Measurements from ENCODE around the gene BASP1.
"Not testable (repeated sequence)": the region's sequence is repeated elsewhere in the genome, so short reads cannot be mapped to it uniquely, and the experiment has no call there.

BASP1 gene

DNA sequence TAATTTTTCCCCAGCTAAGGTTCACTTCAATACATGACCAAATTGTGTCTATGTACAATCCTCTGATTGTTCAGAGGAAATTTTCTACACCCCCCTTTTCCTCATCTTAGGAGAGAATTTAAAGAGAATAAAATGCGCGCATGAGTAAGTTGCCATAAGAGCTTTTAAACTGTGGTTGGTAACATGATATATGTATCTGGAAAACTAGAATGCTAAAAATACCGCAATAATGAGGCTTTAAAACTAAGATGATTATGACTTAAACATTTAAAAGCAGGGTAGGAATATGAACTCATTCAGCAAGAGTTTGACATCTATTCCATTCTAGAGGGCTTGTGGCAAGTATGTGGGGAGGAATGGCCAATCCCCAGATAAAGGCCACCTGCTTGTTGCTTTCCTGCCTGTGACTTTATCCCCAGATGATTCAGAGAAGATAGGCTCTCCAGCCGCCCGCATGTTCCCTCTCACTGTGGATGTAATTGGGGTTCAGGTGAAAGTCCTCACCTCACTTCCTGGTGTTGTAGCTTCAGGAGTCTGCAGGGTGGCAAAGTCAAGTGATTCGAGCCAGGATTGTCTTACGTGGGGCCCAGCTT is 26.5 kb upstream of the BASP1 start:
- TF ChIP-seq, protein P1, sequence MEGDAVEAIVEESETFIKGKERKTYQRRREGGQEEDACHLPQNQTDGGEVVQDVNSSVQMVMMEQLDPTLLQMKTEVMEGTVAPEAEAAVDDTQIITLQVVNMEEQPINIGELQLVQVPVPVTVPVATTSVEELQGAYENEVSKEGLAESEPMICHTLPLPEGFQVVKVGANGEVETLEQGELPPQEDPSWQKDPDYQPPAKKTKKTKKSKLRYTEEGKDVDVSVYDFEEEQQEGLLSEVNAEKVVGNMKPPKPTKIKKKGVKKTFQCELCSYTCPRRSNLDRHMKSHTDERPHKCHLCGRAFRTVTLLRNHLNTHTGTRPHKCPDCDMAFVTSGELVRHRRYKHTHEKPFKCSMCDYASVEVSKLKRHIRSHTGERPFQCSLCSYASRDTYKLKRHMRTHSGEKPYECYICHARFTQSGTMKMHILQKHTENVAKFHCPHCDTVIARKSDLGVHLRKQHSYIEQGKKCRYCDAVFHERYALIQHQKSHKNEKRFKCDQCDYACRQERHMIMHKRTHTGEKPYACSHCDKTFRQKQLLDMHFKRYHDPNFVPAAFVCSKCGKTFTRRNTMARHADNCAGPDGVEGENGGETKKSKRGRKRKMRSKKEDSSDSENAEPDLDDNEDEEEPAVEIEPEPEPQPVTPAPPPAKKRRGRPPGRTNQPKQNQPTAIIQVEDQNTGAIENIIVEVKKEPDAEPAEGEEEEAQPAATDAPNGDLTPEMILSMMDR (conservative IDR thresholded peaks at IDR 0.05; ENCODE audit: low read depth, low read length), result no peak
- peak; percentile 52 for DNase-seq (ENCODE audit: low read depth)

DNA sequence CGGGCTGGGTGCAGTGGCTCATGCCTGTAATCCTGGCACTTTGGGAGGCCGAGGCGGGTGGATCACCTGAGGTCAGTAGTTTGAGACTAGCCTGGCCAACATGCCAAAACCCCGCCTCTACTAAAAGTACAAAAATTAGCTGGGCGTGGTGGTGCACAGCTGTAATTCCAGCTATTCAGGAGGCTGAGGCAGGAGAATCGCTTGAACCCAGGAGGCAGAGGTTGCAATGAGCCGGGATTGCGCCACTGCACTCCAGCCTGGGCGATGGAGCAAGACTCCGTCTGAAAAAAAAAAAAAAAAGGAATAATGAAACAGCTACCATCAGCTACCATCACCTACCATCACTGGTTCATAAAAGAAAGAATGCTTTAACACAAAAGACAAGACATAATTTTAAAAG is 25.9 kb upstream of the BASP1 start:
- not testable (repeated sequence) for H3K4me3 ChIP-seq (ENCODE audit: low read depth, low read length); DNase-seq (ENCODE audit: low read depth)

More for the DNA sequence above, 26.5 kb upstream of the BASP1 start:
- H3K4me3 ChIP-seq (ENCODE audit: low read depth, low read length), result no peak overlapping the region

DNA sequence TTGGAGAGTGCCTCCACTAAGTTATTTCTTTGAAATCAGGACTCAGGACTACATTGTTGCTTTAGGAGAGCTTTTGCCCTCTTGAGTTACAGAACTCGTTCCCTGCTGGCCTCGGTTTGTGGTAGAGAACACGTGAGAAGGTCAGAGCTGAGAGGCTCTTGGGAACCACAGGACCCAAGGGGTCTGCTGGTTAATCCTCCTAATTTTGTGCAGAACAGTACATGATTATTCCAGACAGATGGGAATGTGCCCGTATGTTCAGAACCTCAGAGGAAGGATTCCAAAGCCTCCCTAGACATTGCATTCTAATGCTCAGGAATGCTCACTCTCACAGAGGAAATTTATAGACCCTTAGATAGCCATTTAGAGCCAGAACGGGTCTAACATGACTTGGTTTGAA is 25.2 kb upstream of the BASP1 start:
- peak; percentile 72 for DNase-seq (ENCODE audit: low read depth)
- no peak overlapping the region for H3K4me3 ChIP-seq (ENCODE audit: low read depth, low read length)
- TF ChIP-seq, protein P1 (conservative IDR thresholded peaks at IDR 0.05; ENCODE audit: low read depth, low read length), result no peak

DNA sequence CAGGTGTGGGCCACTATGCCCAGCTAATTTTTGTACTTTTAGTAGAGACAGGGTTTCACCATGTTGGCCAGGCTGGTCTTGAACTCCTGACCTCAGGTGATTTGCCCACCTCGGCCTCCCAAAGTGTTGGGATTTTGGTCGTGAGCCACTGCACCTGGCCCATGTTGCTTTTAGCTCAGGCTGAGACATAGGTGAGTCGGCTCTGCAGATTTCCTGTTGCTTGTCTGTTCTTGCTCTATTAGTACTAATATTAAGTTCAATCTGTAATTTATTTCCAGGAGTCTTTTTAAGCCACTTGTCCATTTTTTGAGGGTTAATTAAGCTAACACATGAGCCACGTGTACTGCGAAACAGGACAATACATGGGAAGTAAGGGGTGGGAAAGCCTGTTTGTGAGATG is 21.4 kb upstream of the BASP1 start:
- TF ChIP-seq, protein P1 (conservative IDR thresholded peaks at IDR 0.05; ENCODE audit: low read depth, low read length), result no peak
- no peak overlapping the region for H3K4me3 ChIP-seq (ENCODE audit: low read depth, low read length)
- no peak for DNase-seq (ENCODE audit: low read depth)

DNA sequence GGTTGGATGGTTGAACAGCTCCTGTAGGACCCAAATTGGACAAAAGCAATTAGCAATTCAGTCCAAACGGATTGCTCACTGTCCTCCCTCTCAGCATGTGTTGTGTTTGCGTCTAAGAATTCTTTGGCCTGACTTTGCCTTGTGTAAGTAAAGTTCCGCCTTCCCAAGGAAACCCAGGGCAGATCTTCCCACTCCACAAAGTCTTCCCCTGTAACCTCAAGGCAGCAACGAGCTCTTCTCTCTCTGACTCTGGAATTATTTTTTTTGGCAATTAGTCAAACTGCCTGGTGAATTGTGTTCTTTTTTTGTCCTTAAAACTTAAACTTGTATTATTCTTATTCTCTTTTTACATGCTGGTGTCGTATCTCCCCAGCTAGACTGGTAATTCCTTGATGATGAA is 20.7 kb upstream of the BASP1 start:
- TF ChIP-seq, protein P1 (conservative IDR thresholded peaks at IDR 0.05; ENCODE audit: low read depth, low read length), result no peak
- H3K4me3 ChIP-seq (ENCODE audit: low read depth, low read length), result no peak overlapping the region
- DNase-seq (ENCODE audit: low read depth), result peak; percentile 74

DNA sequence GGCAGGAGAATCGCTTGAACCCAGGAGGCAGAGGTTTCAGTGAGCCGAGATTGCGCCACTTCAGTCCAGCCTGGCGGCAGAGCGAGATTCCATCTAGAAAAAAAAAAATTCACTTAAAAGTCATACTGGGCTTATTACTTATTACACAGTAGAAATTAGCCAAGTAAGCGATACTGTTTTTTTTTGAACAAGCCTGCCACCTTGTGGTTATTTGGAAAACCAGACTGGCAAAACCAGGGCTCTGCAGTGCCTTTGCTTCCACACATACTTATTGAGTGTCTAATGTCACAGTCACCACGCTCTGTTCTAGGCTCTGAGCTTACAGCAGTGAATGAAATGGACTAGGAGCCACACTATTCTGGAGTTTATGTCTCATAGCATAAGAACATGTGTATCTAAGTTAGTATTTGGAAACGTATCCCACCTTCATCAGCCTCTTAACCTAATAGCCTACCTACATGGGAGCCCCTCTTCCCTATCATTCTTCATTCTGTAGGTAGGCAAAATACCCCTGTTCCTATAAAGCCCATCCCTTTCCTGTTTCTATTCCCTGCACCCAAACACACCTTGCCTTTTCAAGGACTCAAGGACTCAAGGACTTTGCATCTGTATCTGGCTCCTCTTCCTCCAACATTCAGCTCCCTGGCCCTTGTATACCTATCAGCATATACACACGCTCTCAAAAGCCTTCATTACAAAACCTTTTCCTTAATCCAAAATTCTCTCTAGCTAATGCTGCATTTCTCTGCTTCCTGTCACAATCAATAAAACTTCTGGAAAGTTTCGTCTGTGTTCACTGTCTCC is 13.9 kb upstream of the BASP1 start:
- TF ChIP-seq, protein P1 (conservative IDR thresholded peaks at IDR 0.05; ENCODE audit: low read depth, low read length), result peak; percentile 78
- peak; percentile 91 for DNase-seq (ENCODE audit: low read depth)
- H3K4me3 ChIP-seq (ENCODE audit: low read depth, low read length), result no peak overlapping the region

DNA sequence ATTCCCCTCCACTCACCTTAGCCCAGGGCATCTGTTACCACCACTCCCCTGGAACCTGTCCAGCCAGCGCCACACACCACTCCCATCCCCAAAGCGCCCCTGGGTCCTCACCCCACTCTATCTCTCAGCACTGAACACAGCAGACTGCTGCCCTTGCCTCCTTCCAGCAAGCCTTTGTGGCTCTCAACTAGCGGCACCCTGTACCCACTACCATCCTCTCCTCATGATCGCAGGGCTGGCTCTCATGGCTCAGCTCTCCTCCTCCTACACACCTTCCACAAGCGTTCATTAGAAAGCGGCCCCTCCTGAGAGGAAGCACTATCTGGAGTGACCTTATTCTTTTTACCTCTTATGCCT is 13.3 kb upstream of the BASP1 start:
- no peak for DNase-seq (ENCODE audit: low read depth)
- H3K4me3 ChIP-seq (ENCODE audit: low read depth, low read length), result no peak overlapping the region
- TF ChIP-seq, protein P1 (conservative IDR thresholded peaks at IDR 0.05; ENCODE audit: low read depth, low read length), result no peak

All from choroid plexus epithelial cell (primary cell).